Endothelial cell of umbilical vein (primary cell): Measurements from ENCODE around the gene ONECUT2. TPM values are rescaled to one million over a fixed set of nuclear protein-coding genes. Genes with fewer than 3 reads are reported as not detected.

Experiments
- BruUV-seq: library from RNA; stranded (reverse); fragments of 400-500 nt; replicated peaks from 2 replicates; lab custom pipeline; 2021; lab: Mats Ljungman, UMichigan
- CTCF ChIA-PET: fragments of 300-600, 350-600 bp; sonication (Branson Sonifier 250); formaldehyde crosslinking; loops from one replicate; lab custom pipeline; 2021; ENCODE audit warnings: antibody characterized with exemption, inconsistent platforms; lab: Charles Lee
- POLR2A ChIA-PET: fragments of 300-600, 350-600 bp; sonication (Branson Sonifier 250); formaldehyde crosslinking; loops from one replicate; lab custom pipeline; 2021; ENCODE audit warnings: antibody characterized with exemption, inconsistent platforms; lab: Charles Lee
- DNase-seq: peaks from one replicate; pipeline ENCODE4 v3.0.0-alpha.2; 2011; ENCODE audit warnings: low read depth, low spot score
- FAIRE-seq: peaks from 2 replicates; lab custom pipeline; 2011; peaks lifted over from hg19 to GRCh38; lab: Jason Lieb, UNC
- H2AFZ ChIP-seq: 2 replicates; pipeline ENCODE4 v1.6.0; 2012; ENCODE audit warnings: low read depth, low read length, control low read depth, inconsistent platforms
- H3K27ac ChIP-seq: 2 replicates; pipeline ENCODE4 v1.5.1; 2011; ENCODE audit warnings: low read depth, mild to moderate bottlenecking, control low read depth, low read length, moderate library complexity; ENCODE audit not compliant: insufficient read depth
- H3K27me3 ChIP-seq, 2 experiments: 2 replicates each; pipeline versions ENCODE4 v1.6.0 to v1.6.1; 2011; ENCODE audit warnings: low read length in 2 of 2, mixed read lengths in 1 of 2; ENCODE audit not compliant: control insufficient read depth in 2 of 2, insufficient read depth in 2 of 2
- H3K36me3 ChIP-seq, 2 experiments: 2 replicates in 1 of 2; 3 replicates in 1 of 2; pipeline ENCODE4 v1.5.1; 2011; ENCODE audit warnings: low read length in 2 of 2, mild to moderate bottlenecking in 1 of 2, moderate library complexity in 1 of 2; ENCODE audit not compliant: control insufficient read depth in 2 of 2, insufficient read depth in 2 of 2; ENCODE audit errors: extremely low read depth in 1 of 2
- H3K4me1 ChIP-seq: 3 replicates; pipeline ENCODE4 v1.5.1; 2011; ENCODE audit warnings: mild to moderate bottlenecking, low read length; ENCODE audit not compliant: control insufficient read depth, insufficient read depth; ENCODE audit errors: extremely low read depth
- H3K4me2 ChIP-seq: 2 replicates; pipeline ENCODE4 v1.6.1; 2011; ENCODE audit warnings: low read length, control low read depth, mixed read lengths; ENCODE audit not compliant: insufficient read depth
- H3K4me3 ChIP-seq, 3 experiments: fragments of 200-600 bp in 1 of 3; sonication (generic), shearing (Covaris generic) in 1 of 3; replicated peaks in 1 of 3; 2 replicates each; pipeline ENCODE4 v1.5.1; 2011 to 2016; ENCODE audit warnings: control low read depth in 3 of 3, low read length in 3 of 3, mild to moderate bottlenecking in 2 of 3, inconsistent platforms in 1 of 3, low read depth in 1 of 3, moderate library complexity in 1 of 3; ENCODE audit not compliant: insufficient read depth in 1 of 3
- H3K79me2 ChIP-seq: 2 replicates; pipeline ENCODE4 v1.6.0; 2012; ENCODE audit warnings: low read length, inconsistent platforms; ENCODE audit not compliant: control insufficient read depth, insufficient read depth
- H3K9ac ChIP-seq: replicated peaks from 2 replicates; pipeline ENCODE3; 2011; ENCODE audit warnings: low read length, control low read depth; ENCODE audit not compliant: insufficient read depth; ENCODE audit errors: extremely low read depth
- H3K9me1 ChIP-seq: replicated peaks from 3 replicates; pipeline ENCODE4 v1.6.0; 2011; ENCODE audit warnings: mild to moderate bottlenecking, low read length; ENCODE audit not compliant: control insufficient read depth, insufficient read depth; ENCODE audit errors: extremely low read depth
- H3K9me3 ChIP-seq: replicated peaks from 2 replicates; pipeline ENCODE4 v1.5.1; 2012; ENCODE audit warnings: low read length, inconsistent platforms; ENCODE audit not compliant: control insufficient read depth, insufficient read depth
- H4K20me1 ChIP-seq: replicated peaks from 2 replicates; pipeline ENCODE3; 2011; ENCODE audit warnings: mild to moderate bottlenecking, low read length; ENCODE audit not compliant: control insufficient read depth, insufficient read depth; ENCODE audit errors: extremely low read depth
- CTCF ChIP-seq, 2 donors: IDR thresholded peaks; 1 replicate in 1 of 2; 2 replicates in 1 of 2; pipeline ENCODE4 v1.5.1; 2011; ENCODE audit warnings: low read length in 2 of 2, mild to moderate bottlenecking in 2 of 2, moderate library complexity in 2 of 2, control low read depth in 1 of 2, inconsistent platforms in 1 of 2, low read depth in 1 of 2; ENCODE audit not compliant: insufficient read depth in 1 of 2; ENCODE audit errors: extremely low read depth in 1 of 2
- EZH2 ChIP-seq: IDR thresholded peaks from 2 replicates; pipeline ENCODE4 v1.6.1; 2012; ENCODE audit warnings: borderline replicate concordance, low read depth, mild to moderate bottlenecking, moderate library complexity, low read length, inconsistent platforms; ENCODE audit not compliant: severe bottlenecking
- FOS ChIP-seq: IDR thresholded peaks from 2 replicates; pipeline ENCODE4 v1.6.1; 2011; ENCODE audit warnings: mild to moderate bottlenecking, low read length, moderate library complexity, borderline replicate concordance; ENCODE audit not compliant: insufficient read depth
- GATA2 ChIP-seq: IDR thresholded peaks from 2 replicates; pipeline ENCODE4 v1.7.0; 2011; ENCODE audit warnings: low read depth, mild to moderate bottlenecking, moderate library complexity, mixed read lengths, low read length; ENCODE audit not compliant: insufficient read length, insufficient read depth
- JUN ChIP-seq: IDR thresholded peaks from 2 replicates; pipeline ENCODE4 v1.6.1; 2011; ENCODE audit warnings: borderline replicate concordance, low read depth; ENCODE audit not compliant: insufficient read length, insufficient read depth
- MAX ChIP-seq: IDR thresholded peaks from 2 replicates; pipeline ENCODE4 v1.6.1; 2011; ENCODE audit not compliant: insufficient read depth, insufficient read length
- MYC ChIP-seq: IDR thresholded peaks from one replicate; pipeline ENCODE4 v1.6.1; 2011; ENCODE audit warnings: mild to moderate bottlenecking, low read depth, low read length
- POLR2A ChIP-seq: IDR thresholded peaks from 2 replicates; pipeline ENCODE4 v1.6.1; 2012; ENCODE audit warnings: low read depth, mild to moderate bottlenecking, control low read depth, low read length
- POLR2AphosphoS5 ChIP-seq: IDR thresholded peaks from 2 replicates; pipeline ENCODE4 v1.6.1; 2012; ENCODE audit warnings: low read depth, mild to moderate bottlenecking, control low read depth, low read length, moderate library complexity; ENCODE audit not compliant: insufficient read depth
- dilution Hi-C: fragments of 300-500 bp; cut with MboI; formaldehyde crosslinking; loops from one replicate; pipeline ENCODE4 v1.15.0; 2019; ENCODE audit warnings: low sequenced_read_pairs; ENCODE audit not compliant: extremely low pct_ligation_motif_present
- intact Hi-C: fragments of 100-400 bp; cut with micrococcal nuclease; formaldehyde crosslinking; loops from one replicate; pipeline ENCODE4 v1.10.0; 2022
- polyA plus RNA-seq, 4 experiments: library from polyadenylated mRNA; depleted of rRNA in 3 of 4; stranded (reverse) in 3 of 4; unstranded in 1 of 4; fragments of >200 nt; gene quantifications; 2 replicates each; pipeline versions ENCODE4 v1.2.1 to v1.2.3, GENCODE V29; 2011 to 2012; ENCODE audit warnings: missing spikeins in 1 of 4
- total RNA-seq: library from RNA; stranded (reverse); gene quantifications from 2 replicates; pipeline ENCODE4 v1.2.3, GENCODE V29; 2021

The ONECUT2 gene
- total and polyA plus RNA-seq, 2 donors (not counting 3 experiments of a cell fraction or from before 2014, with no cell fraction given) = 0.01 to 0.62 TPM

GRCh38 chr18:57538614-57539013 is 103.4 kb downstream of the ONECUT2 start:
- H3K4me1 ChIP-seq = no peaks in the 10 kb centered on the region
- H3K27me3 ChIP-seq = no peaks in the 10 kb centered on the region
- H3K4me3 ChIP-seq = no peak overlapping the region
- CTCF ChIA-PET = no interaction called here
- no peak for TF ChIP-seq GATA2
- no peak for TF ChIP-seq EZH2
- no peak for TF ChIP-seq POLR2A
- TF ChIP-seq MAX = no peak
- TF ChIP-seq CTCF (IDR thresholded peaks at IDR 0.05; ENCODE audit: extremely low read depth in 1 of 2, insufficient read depth in 1 of 2, low read depth in 1 of 2, low read length in 2 of 2) = no peak
- TF ChIP-seq POLR2AphosphoS5 = no peak
- no peak for TF ChIP-seq MYC
- TF ChIP-seq JUN = no peak
- TF ChIP-seq FOS = no peak
- H3K9ac ChIP-seq = no peak overlapping the region
- no peak overlapping the region for H3K27ac ChIP-seq
- H3K9me1 ChIP-seq = no peaks in the 10 kb centered on the region
- intact Hi-C loops = no loop called here
- BruUV-seq = no TSS peak
- no peaks in the 10 kb centered on the region for H3K79me2 ChIP-seq
- H3K4me2 ChIP-seq = no peak overlapping the region
- no peaks in the 10 kb centered on the region for H3K36me3 ChIP-seq
- H4K20me1 ChIP-seq = no peaks in the 10 kb centered on the region
- no peak for DNase-seq
- POLR2A ChIA-PET = no interaction called here
- no peak for FAIRE-seq
- H3K9me3 ChIP-seq = no peaks in the 10 kb centered on the region
- no peak overlapping the region for H2AFZ ChIP-seq
- dilution Hi-C loops = no loop called here
